DMS 273 (cell line): ENCODE data around the gene JARID2.
A peak's percentile ranks its signal among the peaks of the same experiment; 100 is the strongest.
"Not testable (repeated sequence)": the region's sequence is repeated elsewhere in the genome, so short reads cannot be mapped to it uniquely, and the experiment has no call there.

ENCODE experiments used
- DNase-seq: peaks from one replicate; lab custom pipeline; 2025; ENCODE audit not compliant: unreplicated experiment; lab: John Stamatoyannopoulos, UW

Gene JARID2

GRCh38 chr6:15528870-15529269 lies 283.0 kb downstream of the JARID2 start:
- DNase-seq, result no peak

GRCh38 chr6:15530411-15530810 lies 284.5 kb downstream of the JARID2 start:
- no peak for DNase-seq

- no peak for DNase-seq
These were observed 286.1 kb downstream of the JARID2 start for GRCh38 chr6:15531973-15532372.

GRCh38 chr6:15533379-15534026 lies 287.6 kb downstream of the JARID2 start:
- DNase-seq, result no peak

GRCh38 chr6:15534974-15535373 lies 289.1 kb downstream of the JARID2 start:
- DNase-seq, result no peak

GRCh38 chr6:15535495-15536197 lies 289.8 kb downstream of the JARID2 start:
- no peak for DNase-seq

- no peak for DNase-seq
These were observed 290.5 kb downstream of the JARID2 start for GRCh38 chr6:15536198-15536955.

- DNase-seq, result no peak
These were observed 292.2 kb downstream of the JARID2 start for GRCh38 chr6:15538106-15538505.

GRCh38 chr6:15538766-15539495 lies 293.1 kb downstream of the JARID2 start:
- DNase-seq, result no peak

- no peak for DNase-seq
These were observed 293.9 kb downstream of the JARID2 start for GRCh38 chr6:15539722-15540270.

GRCh38 chr6:15543332-15543917 lies 297.6 kb downstream of the JARID2 start:
- DNase-seq, result not testable (repeated sequence)

- DNase-seq, result no peak
These were observed 298.5 kb downstream of the JARID2 start for GRCh38 chr6:15544321-15544900.

- no peak for DNase-seq
These were observed 300.7 kb downstream of the JARID2 start for GRCh38 chr6:15546591-15546990.

GRCh38 chr6:15547400-15547799 lies 301.5 kb downstream of the JARID2 start:
- DNase-seq, result no peak

GRCh38 chr6:15549371-15549770 lies 303.5 kb downstream of the JARID2 start:
- DNase-seq, result no peak

GRCh38 chr6:15550546-15551123 lies 304.8 kb downstream of the JARID2 start:
- no peak for DNase-seq

- DNase-seq, result no peak
These were observed 305.4 kb downstream of the JARID2 start for GRCh38 chr6:15551262-15551661.

- DNase-seq, result peak; percentile 54
These were observed 305.9 kb downstream of the JARID2 start for GRCh38 chr6:15551798-15552197.

- DNase-seq, result no peak
These were observed 307.2 kb downstream of the JARID2 start for GRCh38 chr6:15553031-15553430.

- no peak for DNase-seq
These were observed 307.9 kb downstream of the JARID2 start for GRCh38 chr6:15553736-15554294.
